HG03135 (cell line): ENCODE measurements around the gene ETS1.
A peak's percentile ranks its signal among the peaks of the same experiment; 100 is the strongest.

Experiments
- ATAC-seq: cut with Tn5 transposase; IDR thresholded peaks from one replicate; pipeline ENCODE4 v1.9.1; 2021; ENCODE audit warnings: mild to moderate bottlenecking, moderate library complexity; ENCODE audit not compliant: unreplicated experiment

ETS1 gene

DNA sequence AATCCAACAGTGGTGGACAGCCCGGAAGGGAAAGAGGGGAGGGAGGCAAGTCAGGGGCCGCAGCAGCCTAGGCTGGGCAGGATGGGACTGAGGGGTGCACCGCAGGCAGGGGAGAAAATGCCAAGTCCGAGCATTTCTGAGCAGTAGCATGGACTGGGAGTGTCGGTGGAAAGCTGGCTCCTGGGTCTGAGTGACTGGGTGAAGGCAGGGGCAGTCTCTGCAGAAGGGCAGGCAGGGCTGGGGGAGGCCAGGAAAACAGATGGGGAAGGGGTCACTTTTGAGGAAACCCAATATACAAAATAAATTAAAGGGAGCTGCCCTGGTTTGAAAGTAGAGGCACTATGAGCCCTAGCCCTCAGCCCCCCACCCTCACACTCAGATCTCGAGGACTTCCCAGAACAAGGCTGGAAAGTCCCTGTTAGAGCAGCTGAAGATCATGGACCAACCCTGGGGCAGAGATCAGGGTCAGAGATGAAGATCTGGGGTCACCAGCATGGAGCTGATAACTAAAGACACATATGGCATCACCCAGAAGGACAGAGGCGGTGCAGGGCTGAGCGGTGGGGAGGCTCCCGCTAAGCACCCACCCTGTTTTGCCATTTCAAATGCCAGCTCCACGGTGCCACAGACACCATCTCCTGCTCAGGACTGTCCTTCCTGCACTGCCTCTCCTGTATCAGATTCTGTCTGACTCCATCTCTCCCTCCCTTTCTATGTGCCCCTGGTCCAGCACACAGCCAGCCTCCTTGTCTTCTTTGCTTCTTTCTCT is 32.4 kb upstream of the ETS1 start:
- ATAC-seq, result no peak

DNA sequence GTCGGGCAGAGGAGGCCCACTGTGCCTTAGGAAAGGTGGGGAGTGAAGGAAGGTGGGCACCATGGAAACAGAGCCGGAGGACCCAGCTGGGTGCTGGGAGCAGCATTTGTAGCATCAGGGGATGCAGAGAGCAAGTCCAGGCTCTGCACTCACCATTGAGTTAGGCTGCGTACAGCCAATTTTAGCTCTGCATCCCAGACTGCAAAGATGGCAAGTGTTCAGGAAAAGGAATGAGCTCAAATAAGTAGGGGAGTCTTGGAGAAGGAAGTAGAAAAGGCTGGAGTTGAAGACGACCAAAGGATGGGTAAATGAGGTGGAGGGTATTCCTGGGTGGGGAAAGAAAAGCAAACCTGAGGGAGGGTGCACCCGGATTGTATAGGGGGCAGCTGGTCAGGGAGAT is 31.6 kb upstream of the ETS1 start:
- ATAC-seq, result no peak

DNA sequence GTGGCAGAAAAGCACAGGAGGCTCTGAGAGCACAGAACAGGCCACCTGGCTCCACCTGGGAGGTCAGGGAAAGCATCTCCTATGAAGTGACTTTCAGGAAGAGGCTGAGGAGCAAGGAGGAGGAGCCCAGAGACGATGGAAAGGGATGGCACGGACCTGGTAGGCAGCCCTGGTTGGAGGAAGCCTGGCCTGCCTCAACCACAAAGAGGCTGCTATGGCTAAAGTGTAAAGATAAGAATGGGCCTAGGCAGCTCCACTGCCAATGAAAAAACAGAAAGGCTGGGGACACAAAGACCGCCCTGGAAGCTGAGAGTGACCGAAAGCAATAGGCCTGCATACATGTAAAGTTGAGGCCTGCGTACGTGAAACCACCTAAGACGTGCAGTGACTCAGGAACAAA is 31.2 kb upstream of the ETS1 start:
- no peak for ATAC-seq

DNA sequence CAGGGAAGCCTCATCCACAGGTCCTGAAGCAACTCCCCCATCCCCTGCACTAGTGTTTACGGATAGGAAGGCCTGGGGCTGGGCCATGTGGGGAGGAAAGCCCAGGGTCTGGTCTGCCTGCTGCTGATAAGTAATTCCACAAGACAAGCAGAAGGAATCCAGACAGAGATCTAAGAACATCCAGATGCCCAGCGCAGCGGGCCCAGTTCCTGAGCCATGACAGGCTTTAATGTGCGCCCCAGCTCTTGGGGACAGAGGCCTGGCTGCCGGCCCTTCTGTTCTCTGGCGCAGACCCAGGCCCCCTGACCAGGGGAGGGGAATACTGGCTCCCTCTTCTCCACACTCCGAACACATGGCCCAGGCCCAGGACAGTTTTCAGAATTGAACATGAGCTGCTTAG is 28.8 kb upstream of the ETS1 start:
- no peak for ATAC-seq

DNA sequence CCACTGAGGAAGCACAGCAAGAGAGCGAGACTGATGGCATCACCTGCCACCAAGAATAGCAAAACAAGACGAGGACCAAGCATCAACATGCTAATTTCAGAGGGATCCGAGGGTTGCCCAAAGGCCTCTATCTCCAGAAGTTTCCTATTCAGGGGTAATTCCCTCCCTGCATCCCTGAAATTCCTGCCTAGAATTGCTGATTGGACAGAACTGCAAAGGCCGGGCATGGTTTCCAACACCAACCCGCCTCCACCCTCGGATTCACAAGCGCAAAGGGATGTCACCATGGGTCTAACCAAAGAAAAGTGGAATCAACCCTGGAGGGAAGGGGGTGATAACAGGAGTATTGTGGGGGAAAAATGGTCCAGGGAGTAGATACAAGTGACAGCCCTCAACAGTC is 28.3 kb upstream of the ETS1 start:
- no peak for ATAC-seq

DNA sequence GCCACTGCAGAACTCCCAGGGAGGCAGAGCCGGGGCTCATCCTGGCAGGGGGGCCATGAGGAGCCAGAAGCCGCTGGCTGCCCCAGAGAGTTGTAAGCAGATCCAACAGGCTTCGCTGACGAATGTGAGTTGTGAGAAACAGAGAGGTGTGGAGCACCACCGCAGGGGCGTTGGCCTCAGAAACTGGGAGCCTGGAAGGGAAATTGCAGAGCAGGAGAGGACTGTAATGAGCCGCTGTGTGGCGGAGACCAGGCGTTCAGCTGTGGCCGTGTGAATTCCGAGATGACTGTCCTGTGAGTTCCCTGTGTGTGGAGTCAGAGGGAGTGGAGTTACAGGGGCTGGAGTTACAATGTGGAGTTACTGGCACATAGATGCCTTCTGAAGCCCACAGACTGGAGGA is 27.7 kb upstream of the ETS1 start:
- ATAC-seq, result no peak

DNA sequence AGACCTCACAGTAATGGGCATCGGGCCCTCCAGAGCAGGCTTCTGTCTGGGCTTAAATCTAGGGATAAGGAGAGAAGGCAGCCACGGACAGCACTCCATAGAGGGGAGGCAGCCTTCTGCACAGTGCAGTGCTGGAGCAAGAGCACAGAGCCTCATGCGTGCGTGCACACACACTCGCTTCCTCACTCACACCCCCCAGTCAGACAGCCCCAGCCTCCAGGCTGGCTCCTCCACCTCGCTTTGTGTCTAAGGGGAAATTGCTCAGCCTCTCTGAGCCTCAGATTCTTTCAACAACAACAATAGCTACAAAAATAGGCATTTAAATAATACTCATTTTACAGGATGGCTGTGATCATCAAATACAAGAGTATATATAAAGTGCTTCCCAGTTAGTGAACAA is 26.7 kb upstream of the ETS1 start:
- no peak for ATAC-seq

DNA sequence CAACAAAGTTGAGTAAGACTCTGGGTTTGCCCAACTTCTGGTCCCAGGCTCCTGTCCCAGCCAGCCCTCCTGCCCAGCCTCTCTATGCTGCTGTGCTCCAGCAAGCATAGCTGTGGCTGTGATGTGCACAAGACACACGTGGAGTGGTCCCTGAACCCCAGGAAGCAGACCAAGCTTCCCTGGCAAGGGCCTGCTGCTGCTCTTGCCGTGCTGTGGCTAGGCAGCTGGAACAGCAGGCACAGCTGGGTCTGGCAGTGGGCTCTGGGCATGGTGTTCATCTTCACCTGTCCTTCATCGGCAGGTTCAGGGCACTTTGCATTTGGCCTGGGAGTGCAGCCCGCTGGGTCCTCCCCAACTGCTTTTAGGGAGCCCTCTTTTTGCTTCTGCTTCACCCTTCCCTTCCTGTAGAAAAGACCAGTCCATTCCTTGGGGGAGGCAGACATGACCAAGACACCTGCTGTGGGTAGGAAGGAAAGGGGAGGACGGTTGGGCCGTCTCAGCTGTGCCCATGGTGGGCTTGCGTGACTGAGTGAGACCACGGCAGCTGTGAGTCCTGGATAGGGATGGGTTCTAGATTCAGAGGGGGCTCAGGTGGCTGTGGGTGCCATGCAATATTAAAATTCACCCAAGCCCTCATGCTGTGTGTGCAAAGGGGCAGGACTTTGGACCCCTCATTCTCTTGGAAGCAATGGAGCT is 26.1 kb upstream of the ETS1 start:
- no peak for ATAC-seq

DNA sequence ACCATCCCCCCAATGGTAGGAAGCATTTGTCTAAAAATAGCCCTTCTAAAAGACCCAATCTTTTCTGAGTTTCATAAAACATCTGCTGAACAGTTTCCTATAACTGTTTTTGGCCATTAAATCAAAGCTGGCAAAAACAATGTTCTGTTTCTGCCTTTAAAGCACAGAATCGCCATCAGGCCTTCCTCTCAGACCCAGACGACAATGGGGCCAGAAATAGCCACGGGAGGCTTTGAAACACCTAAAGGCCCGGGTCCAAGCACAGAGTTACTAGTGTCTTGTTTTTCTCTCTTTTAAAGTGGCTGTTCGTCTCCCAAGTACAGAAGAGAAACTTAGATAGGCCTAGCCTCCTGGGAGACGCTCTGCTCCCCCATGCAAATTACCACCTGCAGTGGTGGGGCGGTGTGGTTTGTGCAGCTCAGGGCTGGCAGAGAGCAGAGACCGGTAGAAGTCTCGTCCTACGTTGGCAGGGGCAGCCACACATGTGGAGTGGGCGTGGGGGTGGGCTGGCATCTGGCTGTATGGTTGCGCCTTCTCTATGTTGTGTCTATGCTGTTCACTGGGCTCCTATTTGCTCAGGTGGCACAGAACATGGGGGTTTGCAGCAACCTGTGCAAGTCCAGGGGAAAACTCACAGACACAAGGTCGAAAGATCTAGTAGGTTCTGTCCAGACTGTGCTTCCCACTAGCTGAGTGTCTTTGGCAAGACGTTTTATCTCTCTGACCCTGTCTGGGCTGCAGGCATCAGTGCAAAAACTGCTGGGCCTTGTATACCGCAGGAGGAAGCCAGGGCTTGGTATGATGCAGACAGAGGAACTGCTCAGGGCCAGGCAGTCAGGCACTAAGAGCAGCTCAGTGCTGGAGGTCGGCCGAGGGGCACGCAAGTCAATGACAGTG is 23.6 kb upstream of the ETS1 start:
- peak; percentile 93 for ATAC-seq

DNA sequence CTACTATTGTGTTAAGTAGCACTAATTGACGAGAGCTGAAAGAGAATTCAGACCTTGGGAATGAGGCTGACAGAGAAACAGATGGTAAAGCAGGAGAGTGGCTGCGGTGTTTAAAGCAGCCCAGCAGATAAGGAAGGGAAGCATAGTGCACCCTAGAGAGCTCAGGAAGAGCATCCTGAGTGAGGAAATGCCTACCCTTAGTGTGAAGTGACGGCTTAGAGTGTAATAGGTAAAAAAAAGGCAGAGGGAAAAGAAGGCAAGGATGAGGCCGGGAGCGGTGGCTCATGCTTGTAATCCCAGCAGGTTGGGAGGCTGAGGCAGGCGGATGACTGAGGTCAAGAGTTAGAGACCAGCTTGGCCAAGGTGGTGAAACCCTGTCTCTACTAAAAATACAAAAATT is 22.4 kb upstream of the ETS1 start:
- no peak for ATAC-seq

DNA sequence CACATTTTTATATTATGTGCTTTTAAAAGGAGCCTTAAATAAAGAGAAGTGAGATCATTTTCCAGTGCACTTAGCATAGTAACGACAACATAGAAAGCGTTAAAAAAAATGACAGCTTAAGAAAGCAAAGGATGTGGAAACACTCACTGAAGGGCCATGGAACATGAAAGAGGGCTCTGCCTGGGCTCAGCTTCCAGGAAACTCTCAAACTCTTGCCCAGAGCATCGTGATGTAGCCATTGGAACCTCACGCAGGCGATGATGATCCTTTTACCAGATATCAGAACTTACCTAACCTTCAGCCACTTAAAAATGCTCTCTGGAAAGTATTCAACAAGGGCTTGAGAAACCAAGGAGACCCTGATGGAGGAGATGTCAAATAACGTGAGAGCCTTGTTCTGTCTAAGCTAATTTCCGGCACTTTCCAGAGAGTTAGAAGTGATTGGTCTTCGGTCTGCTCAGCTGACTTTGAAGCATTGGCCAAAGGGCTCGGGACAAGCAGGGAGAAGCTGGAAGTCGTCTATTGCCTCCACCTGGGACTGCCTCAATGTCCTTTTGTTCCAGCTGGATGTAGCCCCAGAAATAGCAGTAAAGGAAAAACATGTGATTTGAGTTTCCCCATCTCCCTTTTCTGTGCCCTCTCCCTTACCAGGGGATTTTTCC is 21.5 kb upstream of the ETS1 start:
- ATAC-seq, result no peak

DNA sequence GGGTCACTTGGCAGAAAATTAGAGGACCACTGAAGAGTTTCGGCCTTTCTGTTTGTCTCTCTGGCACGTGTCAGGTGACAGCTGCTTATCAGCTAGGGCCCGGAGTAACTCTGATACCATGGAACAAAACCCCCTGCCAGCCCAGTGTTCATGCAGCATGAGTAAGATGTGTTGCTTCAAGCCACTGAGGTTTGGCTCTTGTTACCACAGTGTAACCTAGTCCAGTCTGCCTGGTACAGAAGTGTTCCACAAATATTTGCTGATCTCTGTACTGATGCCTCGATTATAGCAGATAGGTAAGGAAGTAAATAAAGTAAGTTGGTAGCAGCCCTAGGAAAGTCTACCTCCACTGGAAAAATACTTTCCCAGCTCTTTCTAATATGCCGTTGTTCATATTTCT is 20.5 kb upstream of the ETS1 start:
- ATAC-seq, result no peak

DNA sequence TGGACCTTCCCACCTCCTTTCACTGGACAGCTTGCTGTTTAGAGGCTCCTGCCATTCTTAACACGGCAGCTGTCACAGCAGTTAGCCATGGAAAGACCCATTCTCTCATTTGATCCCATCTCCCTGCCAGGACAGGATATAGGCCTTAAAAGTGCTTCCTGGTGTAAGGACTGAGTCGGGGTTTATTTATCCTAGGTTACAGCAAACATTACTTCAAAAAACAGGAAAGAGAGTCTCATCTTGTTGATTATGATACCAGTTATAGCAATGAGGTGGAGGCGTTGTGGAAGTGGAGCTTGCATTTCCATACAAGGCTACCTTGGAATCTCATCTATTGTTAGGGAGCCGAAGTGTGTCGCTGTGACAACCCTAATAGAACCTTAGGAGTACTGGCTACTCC is 17.4 kb upstream of the ETS1 start:
- ATAC-seq, result no peak

DNA sequence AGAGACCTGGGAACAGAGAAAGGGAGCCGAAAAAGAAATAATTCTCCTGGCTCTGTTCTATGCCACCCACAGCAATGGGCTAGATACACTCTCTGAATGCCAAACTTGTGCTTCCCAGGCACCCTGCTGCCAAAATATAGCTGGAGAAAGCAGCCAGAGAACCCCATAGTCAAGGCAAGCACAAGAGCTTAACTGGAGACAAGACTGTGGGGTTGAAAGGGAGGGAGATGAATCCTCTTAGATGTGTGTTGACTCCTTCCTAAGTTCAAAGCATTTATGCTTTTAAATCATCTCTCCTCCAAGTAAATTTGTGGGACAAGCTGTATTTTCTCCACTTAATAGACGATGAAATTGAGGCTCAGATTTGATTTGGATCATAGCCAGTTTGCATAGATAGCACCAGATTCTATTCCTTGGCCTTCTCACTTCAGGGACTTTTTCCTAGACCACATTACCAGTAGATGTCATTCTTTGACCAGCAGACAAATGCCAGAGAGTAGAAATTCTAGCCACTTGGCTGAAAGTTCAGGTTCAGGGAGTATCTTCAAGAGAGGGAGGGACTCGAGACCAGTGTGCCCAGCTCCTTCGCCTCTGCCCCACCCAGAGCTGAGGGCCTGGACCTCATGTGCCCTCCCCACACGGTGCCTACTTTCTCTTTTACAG is 16.5 kb upstream of the ETS1 start:
- no peak for ATAC-seq

DNA sequence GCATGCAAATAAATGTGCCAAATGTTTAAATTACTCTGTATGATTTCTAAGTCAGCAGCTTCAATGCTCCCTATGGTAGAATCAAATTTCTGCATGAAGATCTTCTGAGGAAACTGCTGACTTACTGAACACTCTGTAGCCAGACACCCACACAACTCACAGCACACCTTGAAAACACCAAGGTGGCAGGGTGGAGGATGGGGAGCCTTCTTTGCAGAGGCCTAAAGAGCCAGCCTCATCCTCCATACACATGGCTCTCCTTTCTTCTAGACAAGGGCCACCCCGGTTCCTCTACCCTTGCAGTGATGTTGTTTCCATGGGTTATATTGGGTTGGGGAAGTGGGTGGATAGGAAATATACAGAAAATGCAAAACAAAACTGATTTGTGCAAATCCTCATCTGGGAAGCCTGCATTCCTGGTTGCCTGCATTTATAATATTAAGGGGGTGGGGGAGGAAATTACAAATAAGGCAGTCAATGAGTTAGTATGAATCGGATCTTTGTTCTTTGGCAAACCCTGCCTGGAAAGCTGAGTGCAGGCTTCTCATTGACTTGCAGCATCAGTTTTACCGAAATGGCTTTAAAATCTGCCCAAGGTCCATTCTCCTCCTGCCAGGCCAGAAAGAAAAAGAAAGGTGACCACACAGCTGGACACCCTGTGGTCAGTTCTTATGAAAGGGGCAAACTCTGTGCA is 15.8 kb upstream of the ETS1 start:
- no peak for ATAC-seq

DNA sequence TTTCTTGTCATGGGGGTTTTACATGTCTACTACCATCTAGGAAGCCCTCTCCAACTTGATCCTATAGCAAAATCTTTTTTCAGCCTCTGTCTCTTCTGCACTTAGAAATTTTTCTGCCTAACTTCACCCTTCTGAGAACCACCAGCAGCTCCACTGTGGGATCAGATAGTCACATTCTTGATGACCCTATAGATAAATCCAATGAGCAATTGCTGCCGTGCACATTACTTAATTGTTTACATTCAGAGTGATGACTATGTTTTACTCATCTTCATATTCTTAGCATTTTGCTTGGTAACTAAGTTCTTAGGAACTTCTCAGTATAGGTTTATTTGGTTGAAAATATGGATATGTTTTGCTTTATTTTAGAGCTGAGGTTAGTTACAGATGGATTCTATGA is 12.4 kb upstream of the ETS1 start:
- ATAC-seq, result no peak

DNA sequence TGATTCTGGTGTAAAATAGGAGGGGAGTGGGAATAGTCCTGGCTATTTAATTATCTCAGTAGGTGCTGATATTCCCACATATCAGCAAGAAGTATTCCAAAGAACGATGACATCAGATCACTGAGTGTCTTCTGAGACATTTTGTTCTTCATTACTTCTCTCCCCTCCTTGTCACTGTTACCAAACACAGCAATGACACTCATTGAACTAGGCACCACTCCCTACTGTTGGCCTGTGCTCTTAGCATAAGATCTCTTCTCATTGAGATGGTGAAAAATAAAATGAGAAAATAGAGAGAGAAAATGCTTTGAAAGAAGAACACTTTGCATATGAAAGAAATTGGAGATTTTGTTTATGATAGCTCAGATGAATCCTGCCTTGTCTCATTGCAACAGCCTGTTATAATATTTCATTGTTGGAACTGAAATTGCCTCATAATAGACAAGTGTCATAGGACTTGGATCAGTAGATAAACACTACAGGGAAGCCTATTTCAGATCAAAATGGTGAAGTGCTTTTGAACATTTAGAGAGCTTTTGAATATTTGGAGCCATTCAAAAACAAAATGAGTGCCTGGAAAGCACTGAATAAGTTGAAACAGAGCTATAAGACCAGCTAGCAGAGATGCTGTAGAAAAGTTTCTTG is 11.3 kb upstream of the ETS1 start:
- ATAC-seq, result no peak

DNA sequence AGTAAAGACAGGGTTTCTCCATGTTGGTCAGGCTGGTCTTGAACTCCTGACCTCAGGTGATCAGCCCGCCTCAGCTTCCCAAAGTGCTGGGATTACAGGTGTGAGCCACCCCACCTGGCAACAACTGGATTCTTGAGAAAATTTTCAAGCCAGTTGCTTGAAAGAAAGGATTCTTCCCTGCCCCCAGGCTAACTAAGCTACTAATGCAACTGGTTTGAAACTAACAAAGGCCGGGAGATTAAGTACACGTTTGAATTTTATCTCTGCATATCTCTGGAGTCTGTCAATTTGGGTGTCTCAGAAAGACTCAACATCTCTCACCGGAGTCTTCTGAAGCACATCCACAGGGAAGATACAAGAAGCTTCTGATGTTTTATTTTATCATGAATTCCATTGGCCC is 10.7 kb upstream of the ETS1 start:
- no peak for ATAC-seq

DNA sequence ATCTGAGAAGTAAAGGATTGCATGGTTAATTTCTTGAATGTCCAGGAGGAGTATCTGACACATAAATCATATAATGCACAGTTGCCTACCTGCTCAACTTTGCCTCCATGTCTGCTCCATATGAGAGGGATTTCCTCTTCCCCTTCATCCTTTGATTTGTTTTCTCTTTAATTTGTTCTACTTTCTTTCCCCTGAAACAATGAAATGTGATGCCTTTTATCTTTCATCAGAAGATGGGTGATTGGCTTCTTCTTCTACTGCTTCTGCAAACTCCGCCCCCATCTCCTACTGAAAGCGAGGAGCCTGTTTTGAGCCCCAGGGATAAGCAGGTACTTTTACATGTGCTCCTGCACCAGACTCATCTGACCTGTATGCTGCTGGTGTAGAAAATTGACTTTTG is 9.9 kb upstream of the ETS1 start:
- ATAC-seq, result no peak

DNA sequence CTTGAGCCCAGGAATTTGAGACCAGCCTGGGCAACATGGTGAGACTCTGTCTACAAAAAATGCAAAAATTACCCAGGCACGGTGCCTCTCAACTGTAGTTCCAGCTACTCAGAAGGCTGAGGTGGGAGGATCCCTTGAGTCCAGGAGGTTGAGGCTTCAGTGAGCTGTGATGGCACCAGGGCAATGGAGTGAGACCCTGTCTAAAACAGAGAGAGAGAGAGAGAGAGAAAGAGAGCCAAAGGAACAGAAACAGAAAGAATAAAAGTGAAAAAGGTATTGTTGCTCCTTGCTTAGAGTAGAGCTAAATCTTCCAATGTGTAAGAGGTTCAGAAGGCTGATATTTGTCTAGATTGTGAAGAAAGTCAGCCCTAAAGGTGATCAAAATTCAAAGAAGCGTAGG is 8.9 kb upstream of the ETS1 start:
- no peak for ATAC-seq
